Lower lobe of right lung (tissue), 2 donors: ENCODE measurements around the gene ITK. TPM values are rescaled to one million over a fixed set of nuclear protein-coding genes. Genes with fewer than 3 reads are reported as not detected.

Experiments
- ATAC-seq, 2 donors: fragments of 200-7000 bp; cut with Tn5 transposase; one replicate each; pipeline ENCODE4 v1.9.1; 2020 to 2022; ENCODE audit warnings: mild to moderate bottlenecking in 2 of 2, moderate library complexity in 2 of 2
- DNase-seq: peaks from one replicate; pipeline ENCODE4 v3.0.0-alpha.2; 2020
- H3K27ac ChIP-seq: fragments of 200-600 bp; one replicate; pipeline ENCODE4 v1.8.0; 2022
- H3K27me3 ChIP-seq: fragments of 200-600 bp; one replicate; pipeline ENCODE4 v1.8.0; 2022; ENCODE audit warnings: low read depth
- H3K36me3 ChIP-seq: fragments of 200-600 bp; one replicate; pipeline ENCODE4 v1.8.0; 2022; ENCODE audit warnings: mild to moderate bottlenecking
- H3K4me1 ChIP-seq: fragments of 200-600 bp; one replicate; pipeline ENCODE4 v1.8.0; 2022
- H3K4me3 ChIP-seq: fragments of 200-600 bp; one replicate; pipeline ENCODE4 v1.8.0; 2022; ENCODE audit warnings: mild to moderate bottlenecking
- H3K9me3 ChIP-seq: fragments of 200-600 bp; one replicate; pipeline ENCODE4 v1.8.0; 2022
- intact Hi-C: fragments of 100-400 bp; cut with DNase I; formaldehyde crosslinking; loops from one replicate; pipeline ENCODE4 v1.11.0; 2022
- total RNA-seq: library from RNA; stranded (reverse); fragmentation: NEBNext Ultra II Directional; extraction: Animal tissue kit (Norgen Biotek cat#: 25700); gene quantifications from one replicate; pipeline ENCODE4 v1.2.1, GENCODE V29; 2021
- TF ChIP-seq, protein P1 (sequence below): fragments of 200-600 bp; IDR thresholded peaks from one replicate; pipeline ENCODE4 v1.8.0; 2022; ENCODE audit warnings: antibody characterized with exemption, mild to moderate bottlenecking
- donor health status: DM: no; HTN: yes; CAD: no; lungs with severe emphysema.

ITK gene
- total RNA-seq, 1 donor from 2014 or later: 6.3 TPM

DNA sequence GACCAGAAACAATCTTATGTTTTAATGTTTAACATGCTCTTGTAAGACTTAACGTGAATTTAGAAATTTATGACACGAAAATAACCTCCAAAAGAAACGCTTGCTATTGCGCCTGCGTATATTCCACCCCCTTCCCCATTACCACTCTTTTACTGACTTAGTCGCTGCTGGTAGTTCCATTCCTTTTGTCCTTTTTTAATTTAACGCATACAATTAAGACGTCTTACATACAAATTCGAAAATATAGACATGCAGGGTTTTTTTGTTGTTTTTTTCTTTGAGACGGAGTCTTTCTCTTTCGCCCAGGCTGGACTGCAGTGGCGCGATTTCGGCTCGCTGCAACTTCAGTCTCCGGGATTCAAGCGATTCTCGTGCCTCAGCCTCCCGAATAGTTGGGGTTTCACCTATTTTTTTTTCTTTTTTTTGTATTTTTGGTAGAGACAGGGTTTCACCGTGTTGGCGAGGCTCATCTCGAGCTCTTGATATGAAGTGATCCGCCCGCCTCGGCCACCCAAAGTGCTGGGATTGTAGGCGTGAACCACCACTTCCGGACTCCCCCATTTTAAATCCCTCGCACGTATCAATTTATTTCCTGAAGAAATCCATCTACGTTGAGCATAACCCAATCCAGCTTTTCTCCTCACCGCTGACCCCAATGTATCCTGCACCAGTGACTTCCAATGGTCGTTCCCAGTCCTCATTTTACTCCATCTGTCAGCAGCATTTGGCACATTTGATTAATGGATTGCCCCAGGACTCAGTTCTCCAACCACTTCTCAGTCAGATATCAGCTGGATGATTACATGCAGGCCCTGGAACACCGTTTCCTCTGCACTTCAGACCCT is 37.3 kb upstream of the ITK start:
- intact Hi-C loops: no loop called here

DNA sequence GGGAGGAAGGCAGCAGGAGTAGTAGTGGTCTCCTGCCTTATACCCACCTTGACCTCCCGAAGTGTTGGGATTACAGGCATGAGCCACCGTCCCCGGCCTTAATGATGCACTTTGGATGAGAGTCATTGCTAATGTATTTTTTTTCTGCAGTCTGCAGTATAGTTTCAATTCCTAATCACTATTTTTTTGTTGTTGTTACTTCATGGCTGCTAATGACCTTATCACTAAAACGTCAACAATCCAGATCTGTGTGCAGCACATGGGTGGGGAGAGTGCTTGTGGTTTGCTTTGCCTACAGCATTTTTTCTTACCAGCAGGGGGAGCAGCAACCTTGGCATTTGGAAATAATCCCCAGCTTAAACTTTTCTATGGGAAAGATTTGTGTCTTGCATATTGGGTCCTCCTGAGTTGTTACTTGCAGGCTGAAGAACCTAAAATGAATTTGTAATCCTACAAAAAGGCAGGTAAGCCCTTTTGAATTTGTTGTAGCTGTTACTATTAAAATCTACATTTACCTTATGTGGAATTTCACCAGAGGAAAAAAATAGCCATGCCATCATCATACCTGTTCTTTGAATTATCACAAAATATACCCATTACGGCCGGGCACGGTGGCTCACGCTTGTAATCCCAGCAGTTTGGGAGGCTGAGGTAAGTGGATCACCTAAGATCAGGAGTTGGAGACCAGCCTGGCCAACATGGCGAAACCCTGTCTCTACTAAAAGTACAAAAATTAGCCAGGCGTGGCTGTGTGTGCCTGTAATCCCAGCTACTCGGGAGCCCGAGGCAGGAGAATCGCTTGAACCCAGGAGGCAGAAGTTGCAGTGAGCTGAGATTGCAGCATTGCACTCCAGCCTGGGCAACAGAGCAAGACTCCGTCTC is 31.7 kb upstream of the ITK start:
- no peaks in the 10 kb centered on the region for H3K4me1 ChIP-seq
- intact Hi-C loops: no loop called here
- TF ChIP-seq, protein P1, sequence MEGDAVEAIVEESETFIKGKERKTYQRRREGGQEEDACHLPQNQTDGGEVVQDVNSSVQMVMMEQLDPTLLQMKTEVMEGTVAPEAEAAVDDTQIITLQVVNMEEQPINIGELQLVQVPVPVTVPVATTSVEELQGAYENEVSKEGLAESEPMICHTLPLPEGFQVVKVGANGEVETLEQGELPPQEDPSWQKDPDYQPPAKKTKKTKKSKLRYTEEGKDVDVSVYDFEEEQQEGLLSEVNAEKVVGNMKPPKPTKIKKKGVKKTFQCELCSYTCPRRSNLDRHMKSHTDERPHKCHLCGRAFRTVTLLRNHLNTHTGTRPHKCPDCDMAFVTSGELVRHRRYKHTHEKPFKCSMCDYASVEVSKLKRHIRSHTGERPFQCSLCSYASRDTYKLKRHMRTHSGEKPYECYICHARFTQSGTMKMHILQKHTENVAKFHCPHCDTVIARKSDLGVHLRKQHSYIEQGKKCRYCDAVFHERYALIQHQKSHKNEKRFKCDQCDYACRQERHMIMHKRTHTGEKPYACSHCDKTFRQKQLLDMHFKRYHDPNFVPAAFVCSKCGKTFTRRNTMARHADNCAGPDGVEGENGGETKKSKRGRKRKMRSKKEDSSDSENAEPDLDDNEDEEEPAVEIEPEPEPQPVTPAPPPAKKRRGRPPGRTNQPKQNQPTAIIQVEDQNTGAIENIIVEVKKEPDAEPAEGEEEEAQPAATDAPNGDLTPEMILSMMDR: peak; percentile 90
- no peak overlapping the region for H3K4me3 ChIP-seq
- peak; percentile 83 for ATAC-seq
- no peak overlapping the region for H3K27ac ChIP-seq
- no peaks in the 10 kb centered on the region for H3K27me3 ChIP-seq
- H3K36me3 ChIP-seq: no peaks in the 10 kb centered on the region
- no peak for DNase-seq
- no peaks in the 10 kb centered on the region for H3K9me3 ChIP-seq

More for the DNA sequence above, 37.3 kb upstream of the ITK start:
- TF ChIP-seq, protein P1: no peak
- H3K27me3 ChIP-seq: no peaks in the 10 kb centered on the region
- peak overlapping the region; percentile 97 for H3K27ac ChIP-seq
- H3K4me1 ChIP-seq: peaks cover 17% of the 10 kb centered on the region
- no peaks in the 10 kb centered on the region for H3K9me3 ChIP-seq
- ATAC-seq (peak; percentile 68 to 77), DNase-seq (peak; percentile 67)
- peak overlapping the region; percentile 87 for H3K4me3 ChIP-seq
- H3K36me3 ChIP-seq: peaks cover 11% of the 10 kb centered on the region

DNA sequence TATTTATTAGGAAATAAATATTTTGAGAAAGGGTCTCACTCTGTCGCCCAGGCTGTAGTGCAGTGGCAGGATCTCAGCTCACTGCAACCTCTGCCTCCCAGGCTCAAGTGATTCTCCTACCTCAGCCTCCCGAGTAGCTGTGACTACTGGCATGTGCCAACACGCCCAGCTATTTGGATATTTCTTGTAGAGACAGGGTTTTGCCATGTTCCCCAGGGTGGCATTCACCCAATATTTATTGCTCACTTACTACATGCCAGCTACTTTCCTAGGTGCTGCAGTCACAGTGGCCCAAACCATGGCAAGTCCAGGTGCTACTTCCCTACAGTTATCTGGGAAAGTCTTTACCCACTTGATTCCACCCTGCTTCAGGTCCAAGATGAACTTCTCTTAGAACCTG is 29.6 kb upstream of the ITK start:
- H3K27ac ChIP-seq: no peak overlapping the region
- intact Hi-C loops: no loop called here
- no peak for DNase-seq
- no peaks in the 10 kb centered on the region for H3K4me1 ChIP-seq
- no peaks in the 10 kb centered on the region for H3K27me3 ChIP-seq
- no peak for ATAC-seq
- no peak overlapping the region for H3K4me3 ChIP-seq
- TF ChIP-seq, protein P1: no peak
- H3K36me3 ChIP-seq: no peaks in the 10 kb centered on the region
- H3K9me3 ChIP-seq: no peaks in the 10 kb centered on the region

DNA sequence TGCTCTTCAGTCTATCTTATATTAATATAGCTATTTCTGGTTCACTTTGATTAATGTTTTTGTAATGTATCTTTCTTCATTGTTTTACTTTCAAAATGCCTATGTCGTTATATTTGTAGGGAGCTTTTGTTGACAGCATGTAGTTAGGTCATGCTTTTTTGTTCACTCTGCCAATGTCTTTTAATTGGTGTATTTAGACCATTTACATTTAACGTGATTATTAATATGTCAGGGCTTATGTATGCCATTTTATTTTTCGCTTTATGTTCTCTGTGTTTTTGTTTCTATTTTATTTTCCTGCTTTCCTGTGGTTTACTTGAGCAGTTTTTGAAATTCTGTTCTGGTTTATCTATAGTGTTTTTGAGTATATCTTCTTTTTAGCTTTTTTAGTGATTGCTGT is 25.3 kb upstream of the ITK start:
- Histone ChIP-seq H3K4me3 (no peak overlapping the region), H3K27me3 (no peaks in the 10 kb centered on the region), H3K4me1 (no peaks in the 10 kb centered on the region), H3K27ac (no peak overlapping the region), H3K9me3 (no peaks in the 10 kb centered on the region), H3K36me3 (no peaks in the 10 kb centered on the region)
- DNase-seq (no peak), ATAC-seq (no peak)
- intact Hi-C loops: no loop called here
- TF ChIP-seq, protein P1: no peak

DNA sequence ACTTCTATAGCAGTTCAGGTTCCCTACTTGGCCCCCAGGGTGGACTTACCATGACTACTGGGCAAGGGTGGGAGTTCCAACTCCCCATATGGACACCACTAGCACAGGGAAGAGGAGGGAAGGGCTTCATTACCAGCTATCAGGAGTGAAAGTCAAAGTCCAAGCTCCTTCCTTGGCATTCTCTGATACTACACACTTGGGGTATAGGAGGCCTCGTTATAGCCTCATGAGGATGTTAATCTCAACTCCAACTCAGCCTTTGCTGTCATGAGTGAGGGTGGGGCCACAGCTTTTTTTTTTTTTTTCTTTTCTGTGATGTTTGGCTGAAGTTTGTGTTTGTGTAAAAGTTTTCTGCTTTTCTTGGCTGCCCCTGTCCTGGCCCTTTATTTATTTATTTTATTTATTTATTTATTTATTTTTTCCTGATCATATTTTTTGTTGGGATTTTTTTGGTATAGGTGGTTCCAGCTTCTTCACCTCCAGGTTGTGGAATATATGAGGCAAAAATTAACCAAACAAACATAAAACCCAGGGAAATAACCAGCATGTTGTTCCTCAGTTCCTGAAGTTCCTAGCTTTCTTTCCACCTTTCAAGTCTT is 23.2 kb upstream of the ITK start:
- DNase-seq (no peak), ATAC-seq (no peak)
- no peaks in the 10 kb centered on the region for H3K4me1 ChIP-seq
- no peak overlapping the region for H3K4me3 ChIP-seq
- no peaks in the 10 kb centered on the region for H3K9me3 ChIP-seq
- no peaks in the 10 kb centered on the region for H3K36me3 ChIP-seq
- intact Hi-C loops: no loop called here
- no peaks in the 10 kb centered on the region for H3K27me3 ChIP-seq
- no peak overlapping the region for H3K27ac ChIP-seq
- TF ChIP-seq, protein P1: no peak
